Measurements from ENCODE around the gene WDR1.

Gene WDR1

GRCh38 chr4:10058371-10058770 is 58.2 kb downstream of the WDR1 start:
- Histone ChIP-seq H3K4me3 (no peak overlapping the region), H3K27me3 (no peaks in the 10 kb centered on the region), H3K27ac (no peak overlapping the region), H3K36me3 (peaks cover 10 to 18% (median 10%) of the 10 kb centered on the region in 3 donors), H3K4me1 (peaks cover 0 to 3% (median 2%) of the 10 kb centered on the region in 4 donors), H3K9me3 (no peaks in the 10 kb centered on the region)
- intact Hi-C loops (cut with DNase I; ENCODE audit: low total_unique reads), result no loop called here
- no peak for DNase-seq
- TF ChIP-seq, protein P1, sequence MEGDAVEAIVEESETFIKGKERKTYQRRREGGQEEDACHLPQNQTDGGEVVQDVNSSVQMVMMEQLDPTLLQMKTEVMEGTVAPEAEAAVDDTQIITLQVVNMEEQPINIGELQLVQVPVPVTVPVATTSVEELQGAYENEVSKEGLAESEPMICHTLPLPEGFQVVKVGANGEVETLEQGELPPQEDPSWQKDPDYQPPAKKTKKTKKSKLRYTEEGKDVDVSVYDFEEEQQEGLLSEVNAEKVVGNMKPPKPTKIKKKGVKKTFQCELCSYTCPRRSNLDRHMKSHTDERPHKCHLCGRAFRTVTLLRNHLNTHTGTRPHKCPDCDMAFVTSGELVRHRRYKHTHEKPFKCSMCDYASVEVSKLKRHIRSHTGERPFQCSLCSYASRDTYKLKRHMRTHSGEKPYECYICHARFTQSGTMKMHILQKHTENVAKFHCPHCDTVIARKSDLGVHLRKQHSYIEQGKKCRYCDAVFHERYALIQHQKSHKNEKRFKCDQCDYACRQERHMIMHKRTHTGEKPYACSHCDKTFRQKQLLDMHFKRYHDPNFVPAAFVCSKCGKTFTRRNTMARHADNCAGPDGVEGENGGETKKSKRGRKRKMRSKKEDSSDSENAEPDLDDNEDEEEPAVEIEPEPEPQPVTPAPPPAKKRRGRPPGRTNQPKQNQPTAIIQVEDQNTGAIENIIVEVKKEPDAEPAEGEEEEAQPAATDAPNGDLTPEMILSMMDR (IDR thresholded peaks at IDR 0.05), result no peak

DNA sequence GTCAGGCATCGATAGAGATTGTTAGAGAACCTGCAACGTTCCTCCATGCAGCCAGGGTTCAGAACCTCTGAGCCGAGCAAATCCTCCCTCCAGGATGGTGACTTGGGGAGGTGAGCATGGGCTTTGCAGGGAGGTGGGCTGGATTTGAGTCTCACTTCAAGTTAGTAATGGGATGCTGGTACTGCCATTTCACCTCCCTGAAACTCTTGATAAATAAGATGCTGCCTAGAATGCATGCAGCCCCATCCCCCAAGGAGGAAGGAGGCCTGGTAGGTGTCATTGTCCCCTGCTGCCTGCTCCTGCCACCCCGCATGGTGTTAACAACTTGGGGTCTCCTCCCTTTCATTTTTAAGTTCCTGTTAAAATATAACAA is 59.6 kb downstream of the WDR1 start:
- intact Hi-C loops (cut with DNase I; ENCODE audit: low total_unique reads), result no loop called here
- H3K27ac ChIP-seq, result no peak overlapping the region
- DNase-seq, result no peak
- no peak overlapping the region for H3K4me3 ChIP-seq
- no peaks in the 10 kb centered on the region for H3K27me3 ChIP-seq
- H3K9me3 ChIP-seq, result no peaks in the 10 kb centered on the region
- TF ChIP-seq, protein P1 (IDR thresholded peaks at IDR 0.05), result no peak
- peaks cover 10 to 18% (median 10%) of the 10 kb centered on the region in 3 donors for H3K36me3 ChIP-seq
- no peaks in the 10 kb centered on the region for H3K4me1 ChIP-seq

DNA sequence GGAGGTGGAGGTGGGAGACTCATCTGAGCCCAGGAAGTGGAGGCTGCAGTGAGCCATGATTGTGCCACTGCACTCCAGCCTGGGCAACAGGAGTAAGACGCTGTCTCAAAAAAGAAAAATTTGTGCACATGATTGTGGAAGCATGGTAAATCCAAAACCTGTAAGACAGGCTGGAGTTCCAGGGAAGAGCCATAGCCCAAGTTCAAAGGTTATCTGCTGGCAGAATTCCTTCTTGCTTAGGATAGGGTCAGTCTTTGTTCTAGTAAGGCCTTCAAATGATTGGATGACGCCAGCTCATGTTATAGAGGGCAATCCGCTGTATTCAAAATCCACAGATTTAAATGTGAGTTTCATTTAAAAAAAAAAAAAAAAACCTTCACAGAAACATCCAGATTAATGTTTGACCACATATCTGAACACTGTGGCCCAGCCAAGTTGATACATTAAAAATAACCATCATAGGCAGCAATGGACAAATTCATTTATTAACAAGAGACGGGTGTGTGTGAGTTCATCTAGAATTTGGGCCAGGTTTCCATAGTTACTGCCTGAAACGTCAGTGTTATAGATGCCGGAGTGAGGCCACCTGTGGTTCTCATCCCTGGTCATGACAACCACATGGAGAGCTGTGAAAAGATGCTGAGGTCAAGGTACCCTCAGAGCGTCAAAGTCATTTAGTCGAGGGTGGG is 60.1 kb downstream of the WDR1 start:
- no peak overlapping the region for H3K27ac ChIP-seq
- DNase-seq, result no peak

DNA sequence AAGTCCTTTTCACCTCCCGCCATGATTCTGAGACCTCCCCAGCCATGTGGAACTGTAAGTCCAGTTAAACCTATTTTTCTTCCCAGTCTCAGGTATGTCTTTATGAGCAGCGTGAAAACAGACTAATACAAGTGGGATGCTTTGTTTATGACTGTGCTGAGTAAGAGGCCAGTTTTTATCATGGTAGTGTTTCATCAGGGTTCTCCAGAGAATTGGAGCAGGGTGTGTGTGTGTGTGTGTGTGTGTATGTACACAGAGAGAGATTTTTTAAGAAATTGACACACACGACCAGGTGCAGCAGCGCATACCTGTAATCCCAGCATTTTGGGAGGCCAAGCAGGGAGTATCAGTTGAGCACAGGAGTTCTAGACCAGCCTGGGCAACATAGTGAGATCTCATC is 60.7 kb downstream of the WDR1 start:
- TF ChIP-seq, protein P1 (IDR thresholded peaks at IDR 0.05), result no peak
- intact Hi-C loops (cut with DNase I; ENCODE audit: low total_unique reads), result no loop called here
- no peak for DNase-seq
- H3K36me3 ChIP-seq, result peaks cover 10 to 19% (median 10%) of the 10 kb centered on the region in 3 donors
- H3K27ac ChIP-seq, result no peak overlapping the region
- no peaks in the 10 kb centered on the region for H3K9me3 ChIP-seq
- no peaks in the 10 kb centered on the region for H3K27me3 ChIP-seq
- H3K4me1 ChIP-seq, result no peaks in the 10 kb centered on the region
- H3K4me3 ChIP-seq, result no peak overlapping the region

More for the DNA sequence above, 60.1 kb downstream of the WDR1 start:
- Histone ChIP-seq H3K27me3 (no peaks in the 10 kb centered on the region), H3K4me3 (no peak overlapping the region), H3K36me3 (peaks cover 10 to 18% (median 10%) of the 10 kb centered on the region in 3 donors), H3K9me3 (no peaks in the 10 kb centered on the region), H3K4me1 (no peaks in the 10 kb centered on the region)
- intact Hi-C loops (cut with DNase I; ENCODE audit: low total_unique reads), result no loop called here
- TF ChIP-seq, protein P1 (IDR thresholded peaks at IDR 0.05), result no peak

DNA sequence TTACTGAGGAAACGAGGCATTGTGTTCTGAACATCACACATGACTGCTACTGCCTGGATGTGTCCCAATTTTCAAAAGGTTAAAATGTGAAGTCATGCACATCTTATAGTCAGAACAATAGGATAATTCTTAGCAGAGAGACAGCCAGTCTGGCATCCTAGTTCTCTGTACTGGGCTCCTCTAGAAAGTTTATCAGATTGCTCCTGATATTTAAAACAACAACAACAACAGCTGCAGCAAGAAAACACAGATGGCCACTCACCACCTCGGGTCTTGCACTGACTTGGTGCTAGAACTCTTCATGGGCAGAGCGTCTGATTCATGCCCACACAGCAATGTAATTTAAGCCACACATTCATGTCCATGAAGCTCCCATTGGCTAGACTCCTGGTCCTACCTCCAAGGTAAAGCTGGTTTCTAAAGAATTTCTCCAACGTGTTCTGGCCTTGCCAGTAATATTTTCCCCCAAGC is 62.0 kb downstream of the WDR1 start:
- no peaks in the 10 kb centered on the region for H3K9me3 ChIP-seq
- no peaks in the 10 kb centered on the region for H3K4me1 ChIP-seq
- peaks cover 10 to 26% (median 10%) of the 10 kb centered on the region in 3 donors for H3K36me3 ChIP-seq
- H3K4me3 ChIP-seq, result no peak overlapping the region
- TF ChIP-seq, protein P1 (IDR thresholded peaks at IDR 0.05), result no peak
- intact Hi-C loops (cut with DNase I; ENCODE audit: low total_unique reads), result no loop called here
- no peak overlapping the region for H3K27ac ChIP-seq
- no peak for DNase-seq
- H3K27me3 ChIP-seq, result no peaks in the 10 kb centered on the region
